Adrenal gland (tissue), 12 donors: ENCODE results near the gene MYL2. TPM values are rescaled to one million over a fixed set of nuclear protein-coding genes. Genes with fewer than 3 reads are reported as not detected.

ENCODE experiments used
- DNase-seq, 7 donors: peaks; one replicate each; pipeline ENCODE4 v3.0.0-alpha.2; 2019 to 2020
- H3K27ac ChIP-seq, 5 donors: fragments of 200-600 bp; sonication (generic) in 4 of 5; 1 replicate in 3 of 5; 2 replicates in 2 of 5; pipeline versions ENCODE4 v1.5.1 to v1.8.0; 2016 to 2020; ENCODE audit warnings: mild to moderate bottlenecking in 1 of 5
- H3K27me3 ChIP-seq: fragments of 200-600 bp; 2 replicates; pipeline ENCODE4 v1.8.0; 2021
- H3K36me3 ChIP-seq, 2 donors: fragments of 200-600 bp; replicated peaks in 1 of 2; 1 replicate in 1 of 2; 2 replicates in 1 of 2; pipeline versions ENCODE4 v1.5.1 to v1.8.0; 2018 to 2022
- H3K4me1 ChIP-seq, 2 donors: fragments of 200-600 bp; replicated peaks in 1 of 2; 1 replicate in 1 of 2; 2 replicates in 1 of 2; pipeline versions ENCODE4 v1.5.1 to v1.8.0; 2018 to 2021
- H3K4me3 ChIP-seq, 4 donors: fragments of 200-600 bp; sonication (generic) in 3 of 4; one replicate each; pipeline ENCODE4 v1.5.1; 2016 to 2018
- H3K9me3 ChIP-seq, 3 donors: fragments of 200-600 bp; sonication (generic) in 1 of 3; replicated peaks in 1 of 3; 1 replicate in 2 of 3; 2 replicates in 1 of 3; pipeline versions ENCODE4 v1.5.1 to v1.8.0; 2016 to 2021
- POLR2A ChIP-seq, 2 donors: fragments of 450-650 bp; IDR thresholded peaks; one replicate each; pipeline ENCODE4 v1.6.1; 2017; ENCODE audit warnings: antibody characterized with exemption in 2 of 2, mild to moderate bottlenecking in 2 of 2, moderate library complexity in 1 of 2
- WGBS, 4 donors: extraction: QIAGEN DNeasy Blood & Tissue Kit in 2 of 4; methylation state at CpG; one replicate each; pipeline versions ENCODE4 v1.1.5 to v1.1.7; 2013 to 2017; 5-methylcytosine and 5-hydroxymethylcytosine counted together
- intact Hi-C, 2 donors: fragments of 100-400 bp; cut with DNase I; formaldehyde crosslinking; loops; one replicate each; pipeline versions ENCODE4 v1.14.1 to v1.15.0; 2022 to 2023
- polyA plus RNA-seq, 3 donors: library from polyadenylated mRNA; stranded (reverse); fragments of 200-250 nt in 2 of 3; fragments of 350-450 nt in 1 of 3; fragmentation: Illumina TruSeq in 1 of 3; extraction: RNeasy Lipid Tissue Mini Kit (QIAGEN cat#74804) in 1 of 3; gene quantifications; one replicate each; pipeline ENCODE4 v1.2.3, GENCODE V29; 2013 to 2014
- total RNA-seq, 9 donors: library from RNA; depleted of rRNA in 4 of 9; stranded (reverse); fragments of >200 nt in 4 of 9; fragments of 120-200 nt in 1 of 9; fragmentation: NEBNext Ultra II Directional in 1 of 9; extraction: Animal tissue kit (Norgen Biotek cat#: 25700) in 1 of 9; gene quantifications; one replicate each; pipeline versions ENCODE4 v1.1.0 to v1.2.4, GENCODE V29; 2013 to 2023
- TF ChIP-seq, protein P1 (sequence below), 6 experiments: fragments of 450-650 bp in 4 of 6; fragments of 200-600 bp in 2 of 6; sonication (generic) in 1 of 6; IDR thresholded peaks; 1 replicate in 5 of 6; 2 replicates in 1 of 6; pipeline versions ENCODE4 v1.5.1 to v1.8.0; 2016 to 2021; ENCODE audit warnings: antibody characterized with exemption in 6 of 6, mild to moderate bottlenecking in 2 of 6, moderate library complexity in 1 of 6
- donor health status: healthy with polysubstance abuse.
- donor health status: Bipolar disorder and iron deficiency.
- donor health status: DM: yes; HTN: yes; CAD: no.
- donor health status: DM: no; HTN: no; CAD: no.
- donor health status: DM: no; HTN: no; CAD: no.
- donor health status: DM: yes; HTN: yes; CAD: no.

The MYL2 gene
- total and polyA plus RNA-seq, 12 donors: 0.58 to 6.5 (median 3.2) TPM; not detected in 7

- no peak for DNase-seq
- 76 to 85% (median 82%) methylated on average over 3 to 4 of the region's 4 CpGs for WGBS, 4 donors
- Histone ChIP-seq H3K27ac (no peak overlapping the region), H3K36me3 (no peaks in the 10 kb centered on the region), H3K27me3 (no peaks in the 10 kb centered on the region), H3K4me1 (no peaks in the 10 kb centered on the region), H3K9me3 (no peaks in the 10 kb centered on the region), H3K4me3 (no peak overlapping the region)
- TF ChIP-seq, protein P1, sequence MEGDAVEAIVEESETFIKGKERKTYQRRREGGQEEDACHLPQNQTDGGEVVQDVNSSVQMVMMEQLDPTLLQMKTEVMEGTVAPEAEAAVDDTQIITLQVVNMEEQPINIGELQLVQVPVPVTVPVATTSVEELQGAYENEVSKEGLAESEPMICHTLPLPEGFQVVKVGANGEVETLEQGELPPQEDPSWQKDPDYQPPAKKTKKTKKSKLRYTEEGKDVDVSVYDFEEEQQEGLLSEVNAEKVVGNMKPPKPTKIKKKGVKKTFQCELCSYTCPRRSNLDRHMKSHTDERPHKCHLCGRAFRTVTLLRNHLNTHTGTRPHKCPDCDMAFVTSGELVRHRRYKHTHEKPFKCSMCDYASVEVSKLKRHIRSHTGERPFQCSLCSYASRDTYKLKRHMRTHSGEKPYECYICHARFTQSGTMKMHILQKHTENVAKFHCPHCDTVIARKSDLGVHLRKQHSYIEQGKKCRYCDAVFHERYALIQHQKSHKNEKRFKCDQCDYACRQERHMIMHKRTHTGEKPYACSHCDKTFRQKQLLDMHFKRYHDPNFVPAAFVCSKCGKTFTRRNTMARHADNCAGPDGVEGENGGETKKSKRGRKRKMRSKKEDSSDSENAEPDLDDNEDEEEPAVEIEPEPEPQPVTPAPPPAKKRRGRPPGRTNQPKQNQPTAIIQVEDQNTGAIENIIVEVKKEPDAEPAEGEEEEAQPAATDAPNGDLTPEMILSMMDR (IDR thresholded peaks at IDR 0.05): no peak
- no peak for TF ChIP-seq POLR2A (IDR thresholded peaks at IDR 0.05)
- intact Hi-C loops: no loop called here
Observed at GRCh38 chr12:110923192-110923591, 2.8 kb upstream of the MYL2 start.

- intact Hi-C loops: no loop called here
- TF ChIP-seq POLR2A (IDR thresholded peaks at IDR 0.05): no peak
- TF ChIP-seq, protein P1 (IDR thresholded peaks at IDR 0.05): no peak
- 77 to 84% (median 83%) methylated on average over 7 of the region's 7 CpGs for WGBS, 4 donors
Observed at GRCh38 chr12:110922652-110923051, 2.3 kb upstream of the MYL2 start.

DNA sequence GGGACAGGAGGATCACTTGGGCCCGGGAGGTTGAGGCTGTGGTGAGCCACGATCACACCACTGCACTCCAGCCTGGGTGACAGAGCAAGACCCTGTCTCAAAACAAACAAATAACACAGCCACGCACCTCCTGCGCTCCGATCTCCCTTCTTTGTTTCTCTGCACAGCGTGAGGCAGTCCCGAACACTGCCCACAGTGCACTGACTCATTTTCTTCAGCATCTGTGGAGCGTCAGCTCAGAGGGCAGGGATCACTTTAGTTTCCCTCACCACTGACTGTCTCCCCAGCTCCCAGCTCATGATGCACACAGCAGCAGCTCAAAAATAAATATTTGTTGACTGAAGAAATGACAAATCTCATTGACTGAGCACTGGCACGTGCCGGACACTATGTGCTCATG lies 883 bp upstream of the MYL2 start:
- Histone ChIP-seq H3K36me3 (no peaks in the 10 kb centered on the region), H3K27me3 (no peaks in the 10 kb centered on the region), H3K4me3 (no peak overlapping the region), H3K27ac (no peak overlapping the region), H3K4me1 (no peaks in the 10 kb centered on the region), H3K9me3 (no peaks in the 10 kb centered on the region)
- TF ChIP-seq, protein P1 (IDR thresholded peaks at IDR 0.05): no peak
- TF ChIP-seq POLR2A (IDR thresholded peaks at IDR 0.05): no peak
- intact Hi-C loops: no loop called here
- no peak for DNase-seq
- WGBS, 4 donors: 78 to 89% (median 83%) methylated on average over 10 of the region's 10 CpGs

More at GRCh38 chr12:110922652-110923051, 2.3 kb upstream of the MYL2 start:
- Histone ChIP-seq H3K36me3 (no peaks in the 10 kb centered on the region), H3K4me3 (no peak overlapping the region), H3K4me1 (no peaks in the 10 kb centered on the region), H3K9me3 (no peaks in the 10 kb centered on the region), H3K27ac (no peak overlapping the region), H3K27me3 (no peaks in the 10 kb centered on the region)
- DNase-seq: no peak

DNA sequence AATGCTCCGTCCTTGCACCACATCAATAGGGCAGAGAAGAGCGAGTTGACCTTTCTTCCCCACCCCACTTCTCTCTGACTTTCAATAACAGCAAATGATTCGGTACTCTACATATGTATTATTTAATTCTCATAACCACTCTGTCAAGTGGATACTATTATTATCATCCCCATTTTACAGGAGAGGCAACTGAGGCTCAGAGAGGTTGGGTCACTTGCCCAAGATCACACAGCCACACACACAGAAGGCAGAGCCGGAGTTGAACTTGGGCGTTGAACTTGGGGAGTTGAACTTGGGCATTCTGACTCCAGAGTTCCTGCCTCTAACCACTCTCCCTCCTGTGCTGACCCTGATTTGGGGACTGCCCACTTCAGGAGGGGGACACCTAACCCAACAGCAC lies 659 bp downstream of the MYL2 start:
- H3K27me3 ChIP-seq: no peaks in the 10 kb centered on the region
- no peaks in the 10 kb centered on the region for H3K36me3 ChIP-seq
- no peak overlapping the region for H3K4me3 ChIP-seq
- no peaks in the 10 kb centered on the region for H3K4me1 ChIP-seq
- TF ChIP-seq, protein P1 (IDR thresholded peaks at IDR 0.05): no peak
- no peak for TF ChIP-seq POLR2A (IDR thresholded peaks at IDR 0.05)
- intact Hi-C loops: no loop called here
- WGBS, 4 donors: 83 to 89% (median 86%) methylated on average over 5 of the region's 5 CpGs
- DNase-seq: no peak
- H3K27ac ChIP-seq: no peak overlapping the region
- no peaks in the 10 kb centered on the region for H3K9me3 ChIP-seq
